ENCODE data around the gene SMPX.

DNA sequence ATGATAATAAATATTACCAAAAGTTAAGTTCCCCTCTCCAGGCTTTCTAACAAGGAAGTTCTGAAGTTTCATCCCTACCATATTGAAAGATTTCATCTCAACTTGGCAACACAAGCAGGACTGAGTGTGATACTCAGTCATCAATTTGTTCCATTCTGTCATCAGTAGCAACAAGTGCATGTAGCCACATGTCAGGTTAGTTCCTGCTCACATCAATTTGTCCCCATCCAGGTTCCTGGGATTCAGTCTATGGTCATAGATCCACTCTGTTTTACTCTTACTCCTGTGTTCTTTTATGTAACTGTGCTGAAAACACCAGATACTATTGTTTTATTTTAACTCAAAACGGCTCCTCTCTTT lies 22.2 kb downstream of the SMPX start:
- TF ChIP-seq, protein P1, sequence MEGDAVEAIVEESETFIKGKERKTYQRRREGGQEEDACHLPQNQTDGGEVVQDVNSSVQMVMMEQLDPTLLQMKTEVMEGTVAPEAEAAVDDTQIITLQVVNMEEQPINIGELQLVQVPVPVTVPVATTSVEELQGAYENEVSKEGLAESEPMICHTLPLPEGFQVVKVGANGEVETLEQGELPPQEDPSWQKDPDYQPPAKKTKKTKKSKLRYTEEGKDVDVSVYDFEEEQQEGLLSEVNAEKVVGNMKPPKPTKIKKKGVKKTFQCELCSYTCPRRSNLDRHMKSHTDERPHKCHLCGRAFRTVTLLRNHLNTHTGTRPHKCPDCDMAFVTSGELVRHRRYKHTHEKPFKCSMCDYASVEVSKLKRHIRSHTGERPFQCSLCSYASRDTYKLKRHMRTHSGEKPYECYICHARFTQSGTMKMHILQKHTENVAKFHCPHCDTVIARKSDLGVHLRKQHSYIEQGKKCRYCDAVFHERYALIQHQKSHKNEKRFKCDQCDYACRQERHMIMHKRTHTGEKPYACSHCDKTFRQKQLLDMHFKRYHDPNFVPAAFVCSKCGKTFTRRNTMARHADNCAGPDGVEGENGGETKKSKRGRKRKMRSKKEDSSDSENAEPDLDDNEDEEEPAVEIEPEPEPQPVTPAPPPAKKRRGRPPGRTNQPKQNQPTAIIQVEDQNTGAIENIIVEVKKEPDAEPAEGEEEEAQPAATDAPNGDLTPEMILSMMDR (IDR thresholded peaks at IDR 0.05; ENCODE audit: low read depth, low read length, poor library complexity, severe bottlenecking): no peak
- TF ChIP-seq EZH2phosphoT487 (IDR thresholded peaks at IDR 0.05; ENCODE audit: borderline replicate concordance, low read length): no peak
